ENCODE results near the gene FOXC1. TPM values are rescaled to one million over a fixed set of nuclear protein-coding genes. Genes with fewer than 3 reads are reported as not detected.

FOXC1 gene
- total RNA-seq, 1 experiment from 2014 or later = 6.7 TPM

GRCh38 chr6:1577896-1578745 is 31.6 kb upstream of the FOXC1 start:
- TF ChIP-seq REST (IDR thresholded peaks at IDR 0.05; ENCODE audit: insufficient read depth in 1 of 2, low read depth in 2 of 2, low read length in 1 of 2) (no peak), POLR2AphosphoS5 (IDR thresholded peaks at IDR 0.05; ENCODE audit: low read depth, low read length) (no peak), SIN3A (IDR thresholded peaks at IDR 0.05; ENCODE audit: borderline replicate concordance, insufficient read depth, low read depth, low read length) (no peak), TCF7L2 (IDR thresholded peaks at IDR 0.05; ENCODE audit: low read depth, low read length) (no peak), CTCF (IDR thresholded peaks at IDR 0.05) (no peak)
- no peaks in the 10 kb centered on the region for H3K4me1 ChIP-seq (ENCODE audit: control insufficient read depth, insufficient read depth, low read length)
- CTCF ChIA-PET = no interaction called here
- H3K36me3 ChIP-seq (ENCODE audit: control insufficient read depth, insufficient read depth, low read length) = no peaks in the 10 kb centered on the region
- no peak for ATAC-seq
- no peaks in the 10 kb centered on the region; the same call in none of the 2 replicates for H3K27me3 ChIP-seq (ENCODE audit: control insufficient read depth, insufficient read depth, low read length)
- no TSS peak for BruUV-seq (replicated peaks)
- intact Hi-C loops (cut with micrococcal nuclease; ENCODE audit: unreplicated experiment) = no loop called here
- POLR2A ChIA-PET = no interaction called here
- in situ Hi-C loops (cut with HindIII; ENCODE audit: low pct_unique_long_range_greater_than_20kb, low sequenced_read_pairs) = no loop called here
- H3K9me3 ChIP-seq (ENCODE audit: control insufficient read depth, insufficient read depth, low read depth, low read length) = no peaks in the 10 kb centered on the region
- no peak overlapping the region for H3K27ac ChIP-seq (ENCODE audit: low read length)
- H3K4me3 ChIP-seq (ENCODE audit: low read depth in 2 of 2, low read length in 2 of 2) = no peak overlapping the region
- DNase-seq (ENCODE audit: low read depth, low spot score) = no peak

- in situ Hi-C loops (cut with HindIII; ENCODE audit: low pct_unique_long_range_greater_than_20kb, low sequenced_read_pairs) (no loop called here), intact Hi-C loops (cut with micrococcal nuclease; ENCODE audit: unreplicated experiment) (no loop called here)
- BruUV-seq (replicated peaks) = no TSS peak
- Histone ChIP-seq H3K4me3 (ENCODE audit: low read depth in 2 of 2, low read length in 2 of 2) (no peak overlapping the region), H3K27me3 (ENCODE audit: control insufficient read depth, insufficient read depth, low read length) (no peaks in the 10 kb centered on the region; the same call in none of the 2 replicates), H3K9me3 (ENCODE audit: control insufficient read depth, insufficient read depth, low read depth, low read length) (no peaks in the 10 kb centered on the region), H3K4me1 (ENCODE audit: control insufficient read depth, insufficient read depth, low read length) (no peaks in the 10 kb centered on the region), H3K36me3 (ENCODE audit: control insufficient read depth, insufficient read depth, low read length) (no peaks in the 10 kb centered on the region), H3K27ac (ENCODE audit: low read length) (no peak overlapping the region)
- DNase-seq (ENCODE audit: low read depth, low spot score) = no peak
- ATAC-seq = no peak
- TF ChIP-seq CTCF (IDR thresholded peaks at IDR 0.05) = no peak
- no peak for TF ChIP-seq TCF7L2 (IDR thresholded peaks at IDR 0.05; ENCODE audit: low read depth, low read length)
- no peak for TF ChIP-seq POLR2AphosphoS5 (IDR thresholded peaks at IDR 0.05; ENCODE audit: low read depth, low read length)
- no peak for TF ChIP-seq SIN3A (IDR thresholded peaks at IDR 0.05; ENCODE audit: borderline replicate concordance, insufficient read depth, low read depth, low read length)
- POLR2A ChIA-PET = no interaction called here
- CTCF ChIA-PET = no interaction called here
Measured at GRCh38 chr6:1579096-1579495, 30.6 kb upstream of the FOXC1 start.

Measured in Panc1 (cell line).